HAP-1 (cell line): ENCODE measurements around the gene NKX2-1.
"Not testable (repeated sequence)": the region's sequence is repeated elsewhere in the genome, so short reads cannot be mapped to it uniquely, and the experiment has no call there.

Source experiments
- DNase-seq, 2 experiments: peaks; one replicate each; pipeline ENCODE4 v3.0.0-alpha.2; 2016 to 2020; ENCODE audit warnings: low spot score in 2 of 2
- H3K27me3 ChIP-seq: fragments of 250-450 bp; sonication (Bioruptor Pico); 2 replicates; pipeline ENCODE4 v1.5.1; 2020; ENCODE audit warnings: low read depth, mild to moderate bottlenecking, moderate library complexity
- H3K36me3 ChIP-seq: fragments of 250-450 bp; sonication (Bioruptor Pico); replicated peaks from 2 replicates; pipeline ENCODE4 v1.5.1; 2020; ENCODE audit warnings: mild to moderate bottlenecking
- H3K4me1 ChIP-seq: fragments of 250-450 bp; sonication (Bioruptor Pico); 2 replicates; pipeline ENCODE4 v1.5.1; 2020; ENCODE audit warnings: mild to moderate bottlenecking
- H3K4me3 ChIP-seq: fragments of 250-450 bp; sonication (Bioruptor Pico); 2 replicates; pipeline ENCODE4 v1.5.1; 2020; ENCODE audit warnings: mild to moderate bottlenecking, moderate library complexity
- H3K9me3 ChIP-seq: fragments of 250-450 bp; sonication (Bioruptor Pico); 2 replicates; pipeline ENCODE4 v1.5.1; 2020; ENCODE audit warnings: mild to moderate bottlenecking, moderate library complexity
- in situ Hi-C: fragments of 300-500 bp; cut with MboI; formaldehyde crosslinking; loops from 3 replicates; pipeline ENCODE4 v1.14.3; 2020; ENCODE audit warnings: low sequenced_read_pairs, inconsistent platforms, mixed read lengths

Gene NKX2-1

GRCh38 chr14:36477266-36477665, 42.8 kb downstream of the NKX2-1 start:
- in situ Hi-C loops, result no loop called here
- no peak for DNase-seq
- Histone ChIP-seq H3K27me3 (no peaks in the 10 kb centered on the region), H3K4me3 (no peak overlapping the region), H3K4me1 (no peaks in the 10 kb centered on the region), H3K9me3 (no peaks in the 10 kb centered on the region), H3K36me3 (no peaks in the 10 kb centered on the region)

- H3K27me3 ChIP-seq, in situ Hi-C loops, H3K36me3 ChIP-seq, H3K4me1 ChIP-seq, H3K9me3 ChIP-seq, DNase-seq, H3K4me3 ChIP-seq: not testable (repeated sequence)
Measured at GRCh38 chr14:36476061-36476460, 44.0 kb downstream of the NKX2-1 start.

GRCh38 chr14:36474593-36474992, 45.4 kb downstream of the NKX2-1 start:
- in situ Hi-C loops, result no loop called here
- Histone ChIP-seq H3K4me1 (no peaks in the 10 kb centered on the region), H3K27me3 (no peaks in the 10 kb centered on the region), H3K4me3 (no peak overlapping the region), H3K36me3 (no peaks in the 10 kb centered on the region), H3K9me3 (no peaks in the 10 kb centered on the region)
- no peak for DNase-seq

- in situ Hi-C loops, result no loop called here
- Histone ChIP-seq H3K9me3 (no peaks in the 10 kb centered on the region), H3K36me3 (no peaks in the 10 kb centered on the region), H3K4me1 (no peaks in the 10 kb centered on the region), H3K27me3 (no peaks in the 10 kb centered on the region), H3K4me3 (no peak overlapping the region)
- no peak for DNase-seq
Measured at GRCh38 chr14:36471431-36471830, 48.6 kb downstream of the NKX2-1 start.

- peaks cover 12% of the 10 kb centered on the region for H3K4me1 ChIP-seq
- no peaks in the 10 kb centered on the region for H3K36me3 ChIP-seq
- H3K9me3 ChIP-seq, result no peaks in the 10 kb centered on the region
- DNase-seq, result no peak
- in situ Hi-C loops, result no loop called here
- H3K27me3 ChIP-seq, result no peaks in the 10 kb centered on the region
- H3K4me3 ChIP-seq, result no peak overlapping the region
Measured at GRCh38 chr14:36467332-36467731, 52.7 kb downstream of the NKX2-1 start.
